Caco-2 (cell line): Measurements from ENCODE around the gene SAMD8. TPM values are rescaled to one million over a fixed set of nuclear protein-coding genes. Genes with fewer than 3 reads are reported as not detected.

ENCODE experiments used
- BruUV-seq: library from RNA; stranded (reverse); fragments of 400-500 nt; replicated peaks from 2 replicates; lab custom pipeline; 2021; lab: Mats Ljungman, UMichigan
- CTCF ChIA-PET: fragments of 300-600 bp; sonication (Branson Sonifier 250); formaldehyde crosslinking; loops from one replicate; lab custom pipeline; 2022; ENCODE audit warnings: antibody characterized with exemption; lab: Charles Lee
- POLR2A ChIA-PET: fragments of 300-600 bp; sonication (Branson Sonifier 250); formaldehyde crosslinking; loops from one replicate; lab custom pipeline; 2022; ENCODE audit warnings: antibody characterized with exemption; lab: Charles Lee
- DNase-seq, 2 experiments: peaks; one replicate each; pipeline versions ENCODE4 v3.0.0 to v3.0.0-alpha.2; 2020 to 2022
- H3K27me3 ChIP-seq: replicated peaks from 2 replicates; pipeline ENCODE4 v1.6.0; 2011; ENCODE audit warnings: low read length; ENCODE audit not compliant: control insufficient read depth, insufficient read depth
- H3K36me3 ChIP-seq: 2 replicates; pipeline ENCODE4 v1.5.1; 2011; ENCODE audit warnings: low read length; ENCODE audit not compliant: control insufficient read depth, insufficient read depth
- H3K4me1 ChIP-seq: fragments of 250-450 bp; sonication (Bioruptor Pico); 2 replicates; pipeline ENCODE4 v1.5.1; 2020; ENCODE audit warnings: mild to moderate bottlenecking
- H3K4me3 ChIP-seq: 2 replicates; pipeline ENCODE4 v1.5.1; 2011; ENCODE audit warnings: low read depth, mild to moderate bottlenecking, control low read depth, low read length
- H3K9me3 ChIP-seq: fragments of 250-450 bp; sonication (Bioruptor Pico); 2 replicates; pipeline ENCODE4 v1.5.1; 2020; ENCODE audit warnings: mild to moderate bottlenecking, moderate library complexity
- H3K27ac Mint-ChIP-seq: one replicate; pipeline ENCODE4 v1.8.0; 2022; ENCODE audit warnings: mixed read lengths; ENCODE audit not compliant: unreplicated experiment
- H3K27me3 Mint-ChIP-seq: one replicate; pipeline ENCODE4 v1.8.0; 2022; ENCODE audit warnings: mixed read lengths; ENCODE audit not compliant: insufficient read depth, unreplicated experiment
- H3K36me3 Mint-ChIP-seq: one replicate; pipeline ENCODE4 v1.8.0; 2022; ENCODE audit warnings: mild to moderate bottlenecking, mixed read lengths; ENCODE audit not compliant: insufficient read depth, unreplicated experiment
- H3K4me1 Mint-ChIP-seq: one replicate; pipeline ENCODE4 v1.8.0; 2022; ENCODE audit warnings: low read depth, mixed read lengths; ENCODE audit not compliant: unreplicated experiment
- H3K4me3 Mint-ChIP-seq: one replicate; pipeline ENCODE4 v1.8.0; 2022; ENCODE audit warnings: mild to moderate bottlenecking, moderate library complexity, mixed read lengths; ENCODE audit not compliant: unreplicated experiment
- H3K9me3 Mint-ChIP-seq: one replicate; pipeline ENCODE4 v1.8.0; 2022; ENCODE audit warnings: mixed read lengths; ENCODE audit not compliant: unreplicated experiment
- intact Hi-C: fragments of 100-400 bp; cut with micrococcal nuclease; formaldehyde crosslinking; loops from one replicate; pipeline ENCODE4 v1.10.0; 2022; ENCODE audit not compliant: unreplicated experiment
- total RNA-seq: library from RNA; stranded (reverse); gene quantifications from 2 replicates; pipeline ENCODE4 v1.2.3, GENCODE V29; 2022
- TF ChIP-seq, protein P1 (sequence below), 2 experiments: fragments of 200-600 bp in 1 of 2; IDR thresholded peaks; 1 replicate in 1 of 2; 2 replicates in 1 of 2; pipeline versions ENCODE4 v1.5.1 to v1.8.0; 2011 to 2022; ENCODE audit warnings: antibody characterized with exemption in 1 of 2, control low read depth in 1 of 2, inconsistent platforms in 1 of 2, low read depth in 1 of 2, low read length in 1 of 2, mild to moderate bottlenecking in 1 of 2, moderate library complexity in 1 of 2; ENCODE audit not compliant: insufficient read depth in 1 of 2, severe bottlenecking in 1 of 2, unreplicated experiment in 1 of 2

Gene SAMD8
- total RNA-seq, 1 experiment from 2014 or later: 25.2 TPM

DNA sequence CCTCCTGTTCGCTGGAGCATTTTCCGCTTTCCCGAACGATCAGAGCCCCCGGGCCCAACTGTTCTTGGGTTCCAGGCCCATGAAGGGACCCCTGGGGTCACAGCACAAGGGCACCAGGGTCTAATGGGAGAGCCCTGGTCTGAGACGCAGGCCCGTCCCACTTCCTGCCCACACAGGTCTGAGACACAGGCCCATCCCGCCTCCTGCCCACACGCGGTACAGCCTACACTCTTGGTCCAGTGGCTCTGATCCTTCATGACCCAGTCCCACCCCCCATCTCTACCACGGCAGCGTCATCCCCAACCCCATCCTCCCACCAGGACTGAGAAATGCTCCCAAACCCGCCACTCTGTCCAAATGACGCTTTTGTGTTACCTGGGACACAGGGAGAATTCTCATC, 38.7 kb upstream of the SAMD8 start:
- no peak for DNase-seq
- H3K27me3 Mint-ChIP-seq: no peaks in the 10 kb centered on the region
- H3K4me3 Mint-ChIP-seq: no peak overlapping the region
- H3K4me1 Mint-ChIP-seq: no peaks in the 10 kb centered on the region
- Histone ChIP-seq H3K9me3 (no peaks in the 10 kb centered on the region), H3K4me1 (no peaks in the 10 kb centered on the region), H3K4me3 (no peak overlapping the region), H3K27me3 (no peaks in the 10 kb centered on the region), H3K36me3 (no peaks in the 10 kb centered on the region)
- ChIA-PET POLR2A (no interaction called here), CTCF (no interaction called here)
- H3K27ac Mint-ChIP-seq: no peak overlapping the region
- intact Hi-C loops: no loop called here
- TF ChIP-seq, protein P1, sequence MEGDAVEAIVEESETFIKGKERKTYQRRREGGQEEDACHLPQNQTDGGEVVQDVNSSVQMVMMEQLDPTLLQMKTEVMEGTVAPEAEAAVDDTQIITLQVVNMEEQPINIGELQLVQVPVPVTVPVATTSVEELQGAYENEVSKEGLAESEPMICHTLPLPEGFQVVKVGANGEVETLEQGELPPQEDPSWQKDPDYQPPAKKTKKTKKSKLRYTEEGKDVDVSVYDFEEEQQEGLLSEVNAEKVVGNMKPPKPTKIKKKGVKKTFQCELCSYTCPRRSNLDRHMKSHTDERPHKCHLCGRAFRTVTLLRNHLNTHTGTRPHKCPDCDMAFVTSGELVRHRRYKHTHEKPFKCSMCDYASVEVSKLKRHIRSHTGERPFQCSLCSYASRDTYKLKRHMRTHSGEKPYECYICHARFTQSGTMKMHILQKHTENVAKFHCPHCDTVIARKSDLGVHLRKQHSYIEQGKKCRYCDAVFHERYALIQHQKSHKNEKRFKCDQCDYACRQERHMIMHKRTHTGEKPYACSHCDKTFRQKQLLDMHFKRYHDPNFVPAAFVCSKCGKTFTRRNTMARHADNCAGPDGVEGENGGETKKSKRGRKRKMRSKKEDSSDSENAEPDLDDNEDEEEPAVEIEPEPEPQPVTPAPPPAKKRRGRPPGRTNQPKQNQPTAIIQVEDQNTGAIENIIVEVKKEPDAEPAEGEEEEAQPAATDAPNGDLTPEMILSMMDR (IDR thresholded peaks at IDR 0.05; ENCODE audit: insufficient read depth in 1 of 2, low read depth in 1 of 2, low read length in 1 of 2, severe bottlenecking in 1 of 2, unreplicated experiment in 1 of 2): no peak
- H3K9me3 Mint-ChIP-seq: no peaks in the 10 kb centered on the region
- no peaks in the 10 kb centered on the region for H3K36me3 Mint-ChIP-seq
- BruUV-seq: no TSS peak

DNA sequence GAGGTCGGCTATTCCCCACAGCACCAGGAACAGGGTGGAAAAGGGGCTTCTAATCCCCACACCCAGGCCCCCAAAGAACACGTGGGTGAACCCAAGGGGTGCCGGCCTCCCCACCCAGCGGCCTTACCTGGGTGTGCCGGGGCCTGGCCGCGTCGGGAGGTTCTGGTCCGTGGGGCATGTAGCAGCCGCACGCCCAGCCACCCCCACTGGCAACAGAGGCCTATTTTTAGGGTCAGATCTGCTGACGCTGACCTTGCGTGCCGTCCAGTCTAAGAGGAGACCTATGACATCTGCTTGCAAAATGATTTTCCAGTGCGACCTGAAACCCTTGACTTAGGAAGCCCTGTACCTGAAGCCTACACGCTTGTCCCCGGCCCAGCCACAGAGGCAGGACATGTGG, 38.0 kb upstream of the SAMD8 start:
- Histone ChIP-seq H3K9me3 (no peaks in the 10 kb centered on the region), H3K36me3 (no peaks in the 10 kb centered on the region), H3K4me1 (no peaks in the 10 kb centered on the region), H3K4me3 (no peak overlapping the region), H3K27me3 (no peaks in the 10 kb centered on the region)
- DNase-seq: no peak
- H3K9me3 Mint-ChIP-seq: no peaks in the 10 kb centered on the region
- ChIA-PET CTCF (no interaction called here), POLR2A (no interaction called here)
- no peak overlapping the region for H3K4me3 Mint-ChIP-seq
- intact Hi-C loops: no loop called here
- no peak overlapping the region for H3K27ac Mint-ChIP-seq
- no TSS peak for BruUV-seq
- H3K36me3 Mint-ChIP-seq: no peaks in the 10 kb centered on the region
- no peaks in the 10 kb centered on the region for H3K4me1 Mint-ChIP-seq
- TF ChIP-seq, protein P1 (IDR thresholded peaks at IDR 0.05; ENCODE audit: insufficient read depth in 1 of 2, low read depth in 1 of 2, low read length in 1 of 2, severe bottlenecking in 1 of 2, unreplicated experiment in 1 of 2): no peak
- no peaks in the 10 kb centered on the region for H3K27me3 Mint-ChIP-seq

DNA sequence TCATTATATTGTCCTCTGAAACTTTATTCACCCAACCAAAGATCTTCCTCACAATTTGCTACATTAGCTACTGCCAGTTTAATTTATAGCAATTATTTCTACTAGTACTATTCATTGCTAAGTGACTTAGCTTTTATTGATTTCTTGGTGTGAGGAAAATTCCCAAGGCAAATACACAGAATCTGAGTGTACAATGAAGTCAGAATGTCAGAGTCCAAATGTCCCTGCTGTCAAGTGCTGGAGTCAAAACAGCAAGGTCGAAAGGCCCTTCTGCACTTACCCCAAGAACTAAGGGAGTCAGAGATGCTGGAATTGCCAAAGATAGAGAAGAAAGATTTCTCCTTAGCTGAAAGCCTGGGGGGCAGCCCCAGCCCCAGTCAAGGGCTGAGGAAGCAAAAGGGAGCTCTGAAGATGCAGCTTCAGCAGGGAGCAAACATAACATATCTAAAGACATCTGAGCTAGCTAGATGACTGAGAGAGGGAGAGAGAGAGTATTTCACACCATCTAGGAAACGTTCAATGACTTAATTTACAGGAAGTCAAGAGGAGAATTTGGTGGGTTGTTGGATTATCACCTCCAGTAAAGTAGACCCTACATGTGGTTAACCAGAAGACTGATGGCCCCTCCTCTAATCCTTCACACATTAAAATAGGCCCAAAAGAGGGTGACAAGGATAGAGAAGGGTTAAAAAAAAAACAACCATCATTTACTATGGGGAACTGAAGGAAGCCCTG, 36.6 kb upstream of the SAMD8 start:
- Histone ChIP-seq H3K36me3 (no peaks in the 10 kb centered on the region), H3K4me1 (no peaks in the 10 kb centered on the region), H3K9me3 (no peaks in the 10 kb centered on the region), H3K27me3 (no peaks in the 10 kb centered on the region), H3K4me3 (no peak overlapping the region)
- DNase-seq: no peak
- no peaks in the 10 kb centered on the region for H3K36me3 Mint-ChIP-seq
- H3K4me3 Mint-ChIP-seq: no peak overlapping the region
- H3K27ac Mint-ChIP-seq: no peak overlapping the region
- no peaks in the 10 kb centered on the region for H3K9me3 Mint-ChIP-seq
- TF ChIP-seq, protein P1 (IDR thresholded peaks at IDR 0.05; ENCODE audit: insufficient read depth in 1 of 2, low read depth in 1 of 2, low read length in 1 of 2, severe bottlenecking in 1 of 2, unreplicated experiment in 1 of 2): no peak
- H3K27me3 Mint-ChIP-seq: no peaks in the 10 kb centered on the region
- CTCF ChIA-PET: no interaction called here
- intact Hi-C loops: no loop called here
- H3K4me1 Mint-ChIP-seq: no peaks in the 10 kb centered on the region
- no TSS peak for BruUV-seq
- POLR2A ChIA-PET: no interaction called here
